ENCODE data around the gene STXBP4.

STXBP4 gene

DNA sequence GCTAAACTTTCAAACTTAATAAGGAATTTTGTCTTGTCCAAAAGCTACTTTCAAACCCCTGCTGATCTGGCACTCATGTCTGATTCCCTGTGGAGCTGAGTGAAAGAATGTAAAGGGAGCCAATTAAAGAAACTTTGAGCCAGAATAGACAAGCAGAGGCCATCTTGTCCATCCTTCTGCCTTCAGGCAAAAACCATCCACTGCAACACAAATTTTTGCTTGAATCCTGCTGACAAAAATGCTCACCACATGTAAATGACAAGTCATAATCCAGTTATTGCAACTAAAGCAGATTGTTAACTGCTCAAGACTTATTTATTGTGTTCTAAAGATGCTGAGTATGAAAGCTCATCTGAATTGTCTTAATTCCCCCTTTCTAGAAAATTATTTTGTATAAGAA lies 172.2 kb downstream of the STXBP4 start:
- Mint-ChIP-seq H3K36me3 (peaks cover 4% of the 10 kb centered on the region), H3K27me3 (no peaks in the 10 kb centered on the region), H3K4me1 (no peaks in the 10 kb centered on the region), H3K4me3 (no peak overlapping the region), H3K9me3 (no peaks in the 10 kb centered on the region), H3K27ac (no peak overlapping the region)
- no peak for DNase-seq (ENCODE audit: low spot score in 2 of 2)
- ATAC-seq (ENCODE audit: low read depth) = no peak

DNA sequence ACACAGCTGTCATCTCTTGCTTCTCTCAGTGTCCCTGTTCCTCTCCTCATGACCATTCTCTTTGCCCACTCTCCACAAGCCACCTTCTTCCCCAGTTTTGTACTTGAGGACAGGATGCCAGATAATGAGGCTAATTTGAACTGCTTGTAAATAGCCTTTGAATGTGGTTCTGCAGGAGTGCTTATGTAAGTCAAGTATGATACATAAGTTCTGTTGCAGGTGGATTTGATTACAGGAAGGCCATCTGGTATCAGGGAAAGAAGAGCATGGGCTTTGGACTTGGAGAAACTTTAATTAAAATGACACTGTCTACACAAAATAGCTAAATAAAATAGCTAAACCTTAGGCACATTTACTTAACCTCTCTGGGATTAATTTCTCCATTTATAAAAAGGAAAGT lies 176.0 kb downstream of the STXBP4 start:
- no peak overlapping the region for H3K4me3 Mint-ChIP-seq
- H3K4me1 Mint-ChIP-seq = no peaks in the 10 kb centered on the region
- no peak overlapping the region for H3K27ac Mint-ChIP-seq
- no peaks in the 10 kb centered on the region for H3K9me3 Mint-ChIP-seq
- ATAC-seq (ENCODE audit: low read depth) (no peak), DNase-seq (ENCODE audit: low spot score in 2 of 2) (no peak)
- peaks cover 6% of the 10 kb centered on the region for H3K36me3 Mint-ChIP-seq
- H3K27me3 Mint-ChIP-seq = no peaks in the 10 kb centered on the region

DNA sequence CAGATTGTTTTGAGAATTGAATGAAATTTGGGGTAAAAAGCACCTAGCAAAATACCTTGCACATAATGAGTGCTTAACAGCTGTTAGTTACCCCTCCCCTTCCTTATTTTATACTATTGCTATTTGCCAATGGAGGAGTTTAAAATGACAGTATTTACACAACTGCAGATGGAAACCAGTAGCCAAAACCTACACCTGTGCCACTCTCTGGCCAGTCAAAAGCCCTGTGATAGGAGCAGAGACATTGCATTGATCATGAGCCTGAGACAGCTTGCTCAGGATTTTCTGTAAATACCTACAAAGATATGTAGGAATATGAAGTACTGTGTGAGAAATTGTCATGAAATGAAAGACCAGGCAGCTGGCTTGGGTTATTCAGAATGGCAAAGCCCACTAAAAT lies 180.9 kb downstream of the STXBP4 start:
- H3K36me3 Mint-ChIP-seq = peaks cover 6% of the 10 kb centered on the region
- no peak overlapping the region for H3K27ac Mint-ChIP-seq
- H3K9me3 Mint-ChIP-seq = no peaks in the 10 kb centered on the region
- no peak for DNase-seq (ENCODE audit: low spot score in 2 of 2)
- H3K4me1 Mint-ChIP-seq = no peaks in the 10 kb centered on the region
- H3K27me3 Mint-ChIP-seq = no peaks in the 10 kb centered on the region
- H3K4me3 Mint-ChIP-seq = no peak overlapping the region
- no peak for ATAC-seq (ENCODE audit: low read depth)

DNA sequence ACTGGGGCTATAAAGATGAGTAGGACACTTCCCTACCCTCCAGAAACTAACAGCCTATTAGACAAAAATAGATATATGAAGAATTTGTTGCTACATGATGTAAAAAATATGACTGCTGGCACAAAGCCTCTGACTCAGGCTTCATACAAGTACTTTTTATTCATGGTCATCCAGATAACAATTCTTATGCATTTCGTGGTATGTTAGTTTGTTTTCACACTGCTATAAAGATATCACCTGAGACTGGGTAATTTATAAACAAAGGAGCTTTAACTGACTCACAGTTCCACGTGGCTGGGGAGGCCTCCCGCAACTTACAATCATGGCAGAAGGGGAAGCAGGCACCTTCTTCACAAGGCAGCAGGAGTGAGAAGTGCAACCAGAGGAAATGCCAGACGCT lies 183.7 kb downstream of the STXBP4 start:
- Mint-ChIP-seq H3K4me3 (no peak overlapping the region), H3K36me3 (peaks cover 4% of the 10 kb centered on the region), H3K4me1 (no peaks in the 10 kb centered on the region), H3K27me3 (no peaks in the 10 kb centered on the region), H3K9me3 (no peaks in the 10 kb centered on the region), H3K27ac (no peak overlapping the region)
- no peak for ATAC-seq (ENCODE audit: low read depth)
- no peak for DNase-seq (ENCODE audit: low spot score in 2 of 2)

DNA sequence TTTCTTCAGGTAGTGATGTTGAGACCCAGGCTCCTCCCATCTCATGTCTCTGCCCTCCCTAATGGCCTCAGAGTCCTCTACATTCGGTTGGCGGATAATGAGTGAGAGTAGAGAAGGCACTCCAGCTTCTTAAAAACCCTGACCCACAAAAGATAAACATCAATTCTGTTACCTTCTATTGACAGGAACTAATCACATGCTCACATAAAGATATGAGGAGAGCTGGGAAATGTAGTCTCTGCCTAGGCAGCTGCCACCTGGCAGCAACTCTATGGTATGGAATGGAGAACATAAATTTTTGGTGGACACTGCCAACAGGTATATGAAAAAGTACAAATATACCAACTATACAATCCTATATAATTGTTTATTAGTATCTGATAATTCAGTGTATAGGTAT lies 185.5 kb downstream of the STXBP4 start:
- no peaks in the 10 kb centered on the region for H3K9me3 Mint-ChIP-seq
- no peak overlapping the region for H3K27ac Mint-ChIP-seq
- DNase-seq (ENCODE audit: low spot score in 2 of 2) = no peak
- no peaks in the 10 kb centered on the region for H3K27me3 Mint-ChIP-seq
- H3K4me3 Mint-ChIP-seq = no peak overlapping the region
- peaks cover 4% of the 10 kb centered on the region for H3K36me3 Mint-ChIP-seq
- H3K4me1 Mint-ChIP-seq = no peaks in the 10 kb centered on the region
- no peak for ATAC-seq (ENCODE audit: low read depth)

DNA sequence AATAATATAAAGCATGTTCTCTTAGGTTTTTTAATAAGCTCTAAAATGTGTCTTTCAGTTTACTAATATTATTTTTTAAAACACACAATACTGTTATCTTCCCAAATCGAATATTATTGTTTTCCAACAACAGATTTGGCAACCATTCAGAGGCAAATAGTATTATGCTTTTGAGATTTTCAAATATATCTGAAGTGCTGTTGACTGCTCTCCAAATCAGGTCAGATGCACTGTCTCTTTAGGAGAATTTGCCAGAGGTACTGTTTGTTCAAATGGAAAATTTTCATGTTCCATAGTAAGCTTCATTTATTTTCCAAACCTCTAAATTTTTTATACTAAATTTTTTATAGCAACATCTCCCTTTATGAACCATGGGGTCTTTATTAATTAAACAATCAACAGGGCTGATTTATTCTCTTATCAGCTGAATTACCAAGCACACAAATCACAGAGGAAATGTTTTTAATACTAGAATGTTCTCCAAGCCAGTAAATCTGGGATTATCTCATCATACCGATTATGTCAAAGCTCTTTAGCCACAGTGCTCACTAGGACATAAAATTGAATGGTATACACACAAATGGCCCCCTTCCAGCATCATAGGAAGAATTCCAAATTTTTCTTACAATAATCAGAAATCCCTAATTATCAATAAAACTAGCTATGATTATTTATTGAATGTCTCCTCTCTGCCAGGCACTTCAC lies 187.4 kb downstream of the STXBP4 start:
- Mint-ChIP-seq H3K4me3 (no peak overlapping the region), H3K36me3 (peaks cover 5% of the 10 kb centered on the region), H3K27ac (no peak overlapping the region), H3K9me3 (no peaks in the 10 kb centered on the region), H3K27me3 (no peaks in the 10 kb centered on the region), H3K4me1 (no peaks in the 10 kb centered on the region)
- DNase-seq (ENCODE audit: low spot score in 2 of 2) (no peak), ATAC-seq (ENCODE audit: low read depth) (no peak)

DNA sequence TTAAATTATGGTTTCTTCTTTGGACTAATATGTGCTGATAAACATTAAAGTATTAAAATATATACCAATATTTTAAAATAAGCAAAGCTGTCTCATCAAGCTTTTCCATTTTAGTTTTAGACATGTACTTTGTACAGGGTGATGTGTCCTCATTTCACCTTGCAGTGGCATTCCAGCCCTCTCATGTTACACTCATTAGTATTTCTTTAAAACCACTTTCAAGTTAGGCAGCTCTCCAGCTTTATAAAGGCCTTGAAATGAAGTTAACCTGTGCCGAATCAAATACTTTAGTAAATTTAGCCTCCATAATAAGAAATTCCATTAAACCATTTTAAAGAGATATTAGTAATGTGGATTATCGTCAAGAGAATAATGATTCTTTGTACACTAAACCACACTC lies 188.6 kb downstream of the STXBP4 start:
- Mint-ChIP-seq H3K9me3 (no peaks in the 10 kb centered on the region), H3K27me3 (no peaks in the 10 kb centered on the region), H3K36me3 (peaks cover 5% of the 10 kb centered on the region), H3K4me3 (no peak overlapping the region), H3K27ac (no peak overlapping the region), H3K4me1 (no peaks in the 10 kb centered on the region)
- ATAC-seq (ENCODE audit: low read depth) (no peak), DNase-seq (ENCODE audit: low spot score in 2 of 2) (no peak)

DNA sequence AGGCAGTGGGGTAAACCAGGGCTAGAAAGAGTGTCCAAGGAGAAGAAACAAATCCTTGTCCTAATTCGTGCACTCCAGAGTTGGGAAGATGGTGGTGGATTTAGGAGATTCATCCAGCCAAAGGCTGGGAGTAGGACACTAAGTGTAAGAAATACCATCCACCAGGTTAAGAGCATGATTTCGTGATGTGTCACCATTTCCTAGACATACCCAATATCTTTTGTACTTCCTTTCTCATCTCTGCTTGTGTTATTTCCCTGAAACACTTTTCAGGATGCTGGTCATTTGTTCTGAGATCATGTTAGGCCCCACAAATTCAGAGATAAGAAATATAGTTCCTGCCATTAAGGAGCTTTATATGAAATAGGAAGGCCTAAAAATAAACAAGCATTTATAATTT lies 189.9 kb downstream of the STXBP4 start:
- no peaks in the 10 kb centered on the region for H3K27me3 Mint-ChIP-seq
- peaks cover 3% of the 10 kb centered on the region for H3K4me1 Mint-ChIP-seq
- no peaks in the 10 kb centered on the region for H3K9me3 Mint-ChIP-seq
- no peak overlapping the region for H3K27ac Mint-ChIP-seq
- no peak for DNase-seq (ENCODE audit: low spot score in 2 of 2)
- ATAC-seq (ENCODE audit: low read depth) = no peak
- H3K4me3 Mint-ChIP-seq = no peak overlapping the region
- peaks cover 6% of the 10 kb centered on the region for H3K36me3 Mint-ChIP-seq

DNA sequence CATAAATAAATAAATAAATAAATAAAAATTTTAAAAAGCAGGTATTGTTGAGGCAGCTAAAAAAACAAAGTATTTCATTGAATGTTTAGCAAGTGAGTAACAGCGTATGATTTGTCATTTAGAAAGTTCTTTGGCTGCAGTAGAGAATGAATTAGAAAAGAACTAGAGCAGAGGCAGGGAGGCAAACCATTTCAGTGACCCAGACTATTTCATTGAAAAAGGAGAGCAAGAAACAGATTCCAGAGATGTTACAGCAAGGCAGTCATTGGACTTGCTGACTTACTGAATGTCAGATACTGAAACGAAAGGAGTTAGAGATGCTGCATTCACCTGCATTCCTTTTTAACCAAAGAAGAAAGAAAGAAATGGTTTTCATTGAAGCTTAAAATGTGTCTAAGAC lies 190.7 kb downstream of the STXBP4 start:
- Mint-ChIP-seq H3K9me3 (no peaks in the 10 kb centered on the region), H3K27me3 (no peaks in the 10 kb centered on the region), H3K4me3 (no peak overlapping the region), H3K4me1 (peaks cover 3% of the 10 kb centered on the region), H3K27ac (no peak overlapping the region), H3K36me3 (peaks cover 6% of the 10 kb centered on the region)
- DNase-seq (ENCODE audit: low spot score in 2 of 2) = no peak
- no peak for ATAC-seq (ENCODE audit: low read depth)

DNA sequence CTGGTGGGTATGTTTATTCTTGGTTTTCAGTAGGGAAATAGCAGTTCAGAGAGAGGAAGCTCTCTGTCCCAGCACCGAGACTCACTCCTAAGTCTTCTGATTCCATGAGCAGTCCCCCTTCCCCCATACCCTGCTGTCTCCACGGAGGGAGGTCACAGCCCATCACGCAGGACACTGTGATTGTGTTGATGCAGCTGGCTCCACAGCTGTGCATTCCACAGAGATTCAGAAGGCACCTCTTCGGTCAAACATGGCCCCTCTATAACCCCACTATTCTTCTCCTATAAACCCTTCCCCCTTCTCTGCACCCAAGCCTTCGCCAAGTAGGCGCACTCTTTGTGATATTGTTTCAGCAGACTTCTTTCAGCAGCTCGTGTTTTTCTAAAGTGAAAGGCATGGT lies 191.9 kb downstream of the STXBP4 start:
- Mint-ChIP-seq H3K4me3 (no peak overlapping the region), H3K4me1 (peaks cover 3% of the 10 kb centered on the region), H3K27ac (no peak overlapping the region), H3K27me3 (no peaks in the 10 kb centered on the region), H3K9me3 (no peaks in the 10 kb centered on the region), H3K36me3 (peaks cover 6% of the 10 kb centered on the region)
- no peak for DNase-seq (ENCODE audit: low spot score in 2 of 2)
- no peak for ATAC-seq (ENCODE audit: low read depth)

DNA sequence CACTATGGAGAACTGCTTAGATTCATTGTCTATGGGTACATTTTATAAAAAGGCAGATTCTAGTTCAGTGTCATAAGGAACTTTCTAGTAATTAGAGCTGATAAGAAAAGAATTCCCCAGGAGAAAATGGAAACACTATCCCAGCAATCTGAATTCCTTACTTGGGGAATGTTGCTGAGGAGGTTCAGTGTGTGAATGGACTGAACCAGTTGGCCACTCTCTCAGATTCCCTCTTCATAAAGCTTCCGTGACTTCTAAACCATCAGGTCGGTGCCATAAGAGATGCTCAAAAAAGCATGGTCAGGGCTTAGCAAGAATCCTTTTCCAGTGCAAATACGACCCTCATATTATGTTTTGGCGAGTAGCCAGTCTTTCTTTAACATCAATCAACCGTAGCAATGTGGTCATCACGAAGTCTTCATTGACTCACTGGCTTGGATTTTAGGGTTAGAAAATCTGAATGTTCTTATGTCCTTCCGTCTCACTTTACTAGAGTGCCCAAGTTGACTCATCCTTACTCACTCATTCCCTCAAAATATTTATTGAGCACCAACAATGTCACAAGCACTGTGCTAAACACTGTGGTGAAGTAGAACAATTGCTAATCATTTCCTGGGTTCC lies 193.5 kb downstream of the STXBP4 start:
- no peak for DNase-seq (ENCODE audit: low spot score in 2 of 2)
- Mint-ChIP-seq H3K36me3 (peaks cover 10% of the 10 kb centered on the region), H3K27ac (no peak overlapping the region), H3K4me1 (peaks cover 5% of the 10 kb centered on the region), H3K9me3 (no peaks in the 10 kb centered on the region), H3K27me3 (no peaks in the 10 kb centered on the region), H3K4me3 (no peak overlapping the region)
- ATAC-seq (ENCODE audit: low read depth) = no peak

DNA sequence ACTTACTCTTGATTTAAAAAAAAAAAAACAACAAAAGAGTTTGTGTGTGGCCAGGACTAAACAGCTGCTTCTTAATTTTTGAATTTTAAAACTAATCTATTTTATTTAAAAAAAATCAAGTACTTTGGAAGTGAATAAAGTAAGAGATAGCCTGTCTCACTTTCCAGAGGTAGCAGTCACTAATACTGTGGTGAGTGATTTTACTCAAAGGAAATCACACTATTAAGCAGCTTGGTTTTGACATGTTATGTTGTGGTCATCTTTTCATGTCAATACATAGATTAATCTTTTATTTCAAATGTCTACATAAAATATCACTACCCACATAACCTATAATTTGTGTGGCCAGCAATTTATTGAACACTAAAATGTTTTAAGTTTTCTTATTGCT lies 194.0 kb downstream of the STXBP4 start:
- Mint-ChIP-seq H3K9me3 (no peaks in the 10 kb centered on the region), H3K27me3 (no peaks in the 10 kb centered on the region), H3K4me1 (peaks cover 5% of the 10 kb centered on the region), H3K36me3 (peaks cover 10% of the 10 kb centered on the region), H3K27ac (no peak overlapping the region), H3K4me3 (no peak overlapping the region)
- ATAC-seq (ENCODE audit: low read depth) (no peak), DNase-seq (ENCODE audit: low spot score in 2 of 2) (no peak)

DNA sequence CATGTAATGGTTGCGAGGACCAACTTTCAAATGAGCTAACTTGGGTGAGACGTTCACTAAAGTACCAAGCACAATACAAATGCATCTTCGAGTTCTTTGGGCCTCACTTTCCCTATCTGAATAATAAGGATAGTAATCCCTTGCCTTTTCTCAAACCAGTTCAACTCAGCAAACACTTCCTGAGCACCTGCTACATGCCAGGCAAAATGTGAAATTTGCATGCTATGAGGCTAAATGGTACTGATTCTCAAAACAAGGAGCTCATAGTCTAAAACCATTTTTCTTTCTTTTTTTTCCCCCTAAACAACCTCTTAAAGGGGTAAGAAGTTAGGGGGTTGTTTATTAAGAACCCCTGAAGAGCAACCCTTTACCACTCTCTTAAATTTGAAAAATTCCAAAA lies 194.8 kb downstream of the STXBP4 start:
- ATAC-seq (ENCODE audit: low read depth) = no peak
- Mint-ChIP-seq H3K36me3 (peaks cover 10% of the 10 kb centered on the region), H3K27me3 (no peaks in the 10 kb centered on the region), H3K4me3 (no peak overlapping the region), H3K9me3 (no peaks in the 10 kb centered on the region), H3K4me1 (peaks cover 5% of the 10 kb centered on the region), H3K27ac (no peak overlapping the region)
- DNase-seq (ENCODE audit: low spot score in 2 of 2) = no peak

DNA sequence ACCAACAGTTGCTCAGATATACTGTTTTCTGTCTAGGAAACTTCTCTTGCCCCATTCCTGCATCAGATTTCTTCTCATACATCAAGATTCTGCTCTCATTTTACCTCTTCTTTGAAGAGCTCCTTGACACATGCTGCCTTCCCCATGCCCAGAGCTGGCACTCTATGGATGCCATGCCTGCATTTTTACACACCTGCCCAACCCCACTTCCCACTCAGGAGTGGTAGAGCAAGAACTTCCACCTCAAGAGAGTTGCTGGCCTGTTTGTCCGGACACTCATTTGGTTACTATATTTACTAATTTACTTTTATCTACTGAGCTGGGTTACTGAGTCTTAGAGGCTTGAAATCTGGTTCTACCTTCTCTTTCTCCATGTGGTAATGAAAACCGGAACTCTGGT lies 197.9 kb downstream of the STXBP4 start:
- Mint-ChIP-seq H3K36me3 (peaks cover 5% of the 10 kb centered on the region), H3K27ac (no peak overlapping the region), H3K27me3 (no peaks in the 10 kb centered on the region), H3K4me3 (no peak overlapping the region), H3K4me1 (peaks cover 16% of the 10 kb centered on the region), H3K9me3 (no peaks in the 10 kb centered on the region)
- ATAC-seq (ENCODE audit: low read depth) = no peak
- DNase-seq (ENCODE audit: low spot score in 2 of 2) = no peak

DNA sequence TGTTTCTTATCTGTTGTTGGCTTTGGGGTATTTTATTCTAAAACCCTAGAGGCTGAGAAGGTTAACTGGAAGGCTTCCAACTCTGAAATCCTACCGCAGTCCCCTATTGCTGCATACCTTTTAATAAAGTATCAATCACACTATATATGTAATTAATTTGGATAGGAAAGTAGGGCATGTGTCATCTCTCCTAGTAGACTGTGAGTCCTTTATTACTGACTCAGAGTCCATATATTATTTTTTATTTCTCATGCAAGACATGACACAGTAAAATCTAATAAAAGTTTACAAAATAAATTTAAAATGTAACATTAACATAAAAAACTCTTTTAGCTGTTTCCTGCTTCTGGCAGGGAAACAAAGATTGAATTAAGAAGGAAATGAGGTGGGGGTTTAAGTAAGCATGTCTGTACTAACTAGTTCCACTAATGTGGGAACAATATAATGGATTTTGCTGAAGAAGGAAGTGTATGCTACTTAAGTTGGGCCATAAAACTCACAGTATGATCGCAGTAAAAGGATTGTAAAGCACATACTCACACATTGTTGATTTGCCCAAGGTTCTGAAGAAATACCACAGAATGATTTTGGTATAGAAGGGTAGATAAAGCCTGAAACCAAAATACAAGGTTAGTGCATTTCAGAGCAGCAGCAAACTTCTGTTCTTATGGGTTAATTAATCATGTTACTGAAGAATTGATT lies 198.6 kb downstream of the STXBP4 start:
- Mint-ChIP-seq H3K27ac (no peak overlapping the region), H3K9me3 (no peaks in the 10 kb centered on the region), H3K36me3 (peaks cover 5% of the 10 kb centered on the region), H3K4me3 (no peak overlapping the region), H3K4me1 (peaks cover 20% of the 10 kb centered on the region), H3K27me3 (no peaks in the 10 kb centered on the region)
- ATAC-seq (ENCODE audit: low read depth) (no peak), DNase-seq (ENCODE audit: low spot score in 2 of 2) (no peak)

Measured in memory B cell (primary cell).